NT2/D1 (cell line): Measurements from ENCODE around the gene CLASP1.

Experiments
- DNase-seq: peaks from one replicate; pipeline ENCODE4 v3.0.0-alpha.2; 2011; ENCODE audit warnings: low read depth, low spot score
- H3K27me3 ChIP-seq: 2 replicates; pipeline ENCODE4 v1.6.0; 2011; ENCODE audit warnings: mild to moderate bottlenecking; ENCODE audit not compliant: insufficient read length, insufficient read depth
- H3K36me3 ChIP-seq: 2 replicates; pipeline ENCODE4 v1.6.1; 2011; ENCODE audit warnings: mild to moderate bottlenecking, low read length, mixed read lengths; ENCODE audit not compliant: insufficient read depth, insufficient read length
- H3K4me1 ChIP-seq: 2 replicates; pipeline ENCODE4 v1.5.1; 2011; ENCODE audit not compliant: insufficient read depth, insufficient read length
- H3K4me3 ChIP-seq: 2 replicates; pipeline ENCODE4 v1.5.1; 2011; ENCODE audit warnings: low read depth; ENCODE audit not compliant: insufficient read length
- H3K9ac ChIP-seq: 2 replicates; pipeline ENCODE4 v1.6.0; 2011; ENCODE audit warnings: low read depth; ENCODE audit not compliant: insufficient read length
- H3K9me3 ChIP-seq: 2 replicates; pipeline ENCODE4 v1.5.1; 2011; ENCODE audit warnings: mild to moderate bottlenecking, low read length; ENCODE audit not compliant: insufficient read depth
- SUZ12 ChIP-seq: IDR thresholded peaks from 2 replicates; pipeline ENCODE4 v1.6.1; 2011; ENCODE audit not compliant: insufficient read length, insufficient read depth; ENCODE audit errors: extremely low read depth
- YY1 ChIP-seq: IDR thresholded peaks from 2 replicates; pipeline ENCODE4 v1.6.1; 2011; ENCODE audit not compliant: insufficient read length, insufficient read depth
- ZNF274 ChIP-seq: IDR thresholded peaks from 2 replicates; pipeline ENCODE4 v1.6.1; 2011; ENCODE audit warnings: mild to moderate bottlenecking, low read depth, low read length

CLASP1 gene

GRCh38 chr2:121490584-121491133 lies 158.6 kb downstream of the CLASP1 start:
- Histone ChIP-seq H3K4me1 (no peaks in the 10 kb centered on the region), H3K9ac (no peak overlapping the region), H3K9me3 (no peaks in the 10 kb centered on the region), H3K4me3 (no peak overlapping the region), H3K27me3 (no peaks in the 10 kb centered on the region), H3K36me3 (no peaks in the 10 kb centered on the region)
- no peak for DNase-seq
- TF ChIP-seq YY1: no peak
- TF ChIP-seq ZNF274: no peak
- no peak for TF ChIP-seq SUZ12

GRCh38 chr2:121489911-121490583 lies 159.2 kb downstream of the CLASP1 start:
- Histone ChIP-seq H3K27me3 (no peaks in the 10 kb centered on the region), H3K4me3 (no peak overlapping the region), H3K9me3 (no peaks in the 10 kb centered on the region), H3K4me1 (no peaks in the 10 kb centered on the region), H3K9ac (no peak overlapping the region), H3K36me3 (no peaks in the 10 kb centered on the region)
- TF ChIP-seq ZNF274: no peak
- no peak for TF ChIP-seq YY1
- no peak for TF ChIP-seq SUZ12
- DNase-seq: no peak

GRCh38 chr2:121489284-121489683 lies 160.0 kb downstream of the CLASP1 start:
- H3K4me3 ChIP-seq: no peak overlapping the region
- no peaks in the 10 kb centered on the region for H3K9me3 ChIP-seq
- no peaks in the 10 kb centered on the region for H3K4me1 ChIP-seq
- no peak for DNase-seq
- no peaks in the 10 kb centered on the region for H3K36me3 ChIP-seq
- no peak for TF ChIP-seq SUZ12
- no peak for TF ChIP-seq YY1
- TF ChIP-seq ZNF274: no peak
- no peaks in the 10 kb centered on the region for H3K27me3 ChIP-seq
- no peak overlapping the region for H3K9ac ChIP-seq

- peaks cover 5% of the 10 kb centered on the region for H3K36me3 ChIP-seq
- H3K9ac ChIP-seq: no peak overlapping the region
- no peak for DNase-seq
- no peak for TF ChIP-seq YY1
- no peak for TF ChIP-seq ZNF274
- no peak for TF ChIP-seq SUZ12
- no peaks in the 10 kb centered on the region for H3K9me3 ChIP-seq
- H3K27me3 ChIP-seq: no peaks in the 10 kb centered on the region
- H3K4me3 ChIP-seq: no peak overlapping the region
- H3K4me1 ChIP-seq: peaks cover 2% of the 10 kb centered on the region
Observed at GRCh38 chr2:121486191-121486790, 163.0 kb downstream of the CLASP1 start.

GRCh38 chr2:121485039-121485438 lies 164.2 kb downstream of the CLASP1 start:
- Histone ChIP-seq H3K9me3 (no peaks in the 10 kb centered on the region), H3K27me3 (no peaks in the 10 kb centered on the region), H3K4me1 (peaks cover 2% of the 10 kb centered on the region), H3K9ac (no peak overlapping the region), H3K36me3 (peaks cover 9% of the 10 kb centered on the region), H3K4me3 (no peak overlapping the region)
- peak; percentile 23 for DNase-seq
- TF ChIP-seq SUZ12 (no peak), ZNF274 (no peak), YY1 (no peak)

- H3K9ac ChIP-seq: no peak overlapping the region
- no peak overlapping the region for H3K4me3 ChIP-seq
- TF ChIP-seq YY1 (no peak), ZNF274 (no peak), SUZ12 (no peak)
Observed at GRCh38 chr2:121483846-121484245, 165.4 kb downstream of the CLASP1 start.

GRCh38 chr2:121483021-121483420 lies 166.2 kb downstream of the CLASP1 start:
- Histone ChIP-seq H3K9me3 (no peaks in the 10 kb centered on the region), H3K4me1 (peaks cover 2% of the 10 kb centered on the region), H3K4me3 (no peak overlapping the region), H3K9ac (no peak overlapping the region), H3K36me3 (peaks cover 9% of the 10 kb centered on the region), H3K27me3 (no peaks in the 10 kb centered on the region)
- DNase-seq: no peak
- TF ChIP-seq SUZ12 (no peak), YY1 (no peak), ZNF274 (no peak)

More at GRCh38 chr2:121483846-121484245, 165.4 kb downstream of the CLASP1 start:
- Histone ChIP-seq H3K9me3 (no peaks in the 10 kb centered on the region), H3K4me1 (peaks cover 2% of the 10 kb centered on the region), H3K36me3 (peaks cover 9% of the 10 kb centered on the region), H3K27me3 (no peaks in the 10 kb centered on the region)
- no peak for DNase-seq
